ENCODE results near the gene SPTSSB.

Gene SPTSSB

GRCh38 chr3:161305095-161305991, 66.0 kb downstream of the SPTSSB start:
- peak; percentile 18 for TF ChIP-seq CTCF (IDR thresholded peaks at IDR 0.05; ENCODE audit: extremely low read depth, missing control alignments)
- no peak for DNase-seq (ENCODE audit: low spot score)

GRCh38 chr3:161296814-161297213, 74.5 kb downstream of the SPTSSB start:
- no peak for TF ChIP-seq CTCF (IDR thresholded peaks at IDR 0.05; ENCODE audit: extremely low read depth, missing control alignments)
- DNase-seq (ENCODE audit: low spot score): no peak

GRCh38 chr3:161295325-161295724, 76.0 kb downstream of the SPTSSB start:
- TF ChIP-seq CTCF (IDR thresholded peaks at IDR 0.05; ENCODE audit: extremely low read depth, missing control alignments): no peak
- no peak for DNase-seq (ENCODE audit: low spot score)
